OCI-LY1 (cell line): ENCODE data around the gene FBXO41.

Experiments
- EZH2 ChIP-seq: fragments of 200-600 bp; sonication (generic), shearing (Covaris generic); IDR thresholded peaks from 2 replicates; pipeline ENCODE4 v1.8.0; 2017; ENCODE audit warnings: borderline replicate concordance, mixed run types, mild to moderate bottlenecking, antibody characterized with exemption, low read length, moderate library complexity, mixed read lengths
- TF ChIP-seq, protein P1 (sequence below): fragments of 200-600 bp; sonication (generic), shearing (Covaris generic); IDR thresholded peaks from 2 replicates; pipeline ENCODE4 v1.5.1; 2017; ENCODE audit warnings: mild to moderate bottlenecking, antibody characterized with exemption, low read length, moderate library complexity, mixed read lengths

DNA sequence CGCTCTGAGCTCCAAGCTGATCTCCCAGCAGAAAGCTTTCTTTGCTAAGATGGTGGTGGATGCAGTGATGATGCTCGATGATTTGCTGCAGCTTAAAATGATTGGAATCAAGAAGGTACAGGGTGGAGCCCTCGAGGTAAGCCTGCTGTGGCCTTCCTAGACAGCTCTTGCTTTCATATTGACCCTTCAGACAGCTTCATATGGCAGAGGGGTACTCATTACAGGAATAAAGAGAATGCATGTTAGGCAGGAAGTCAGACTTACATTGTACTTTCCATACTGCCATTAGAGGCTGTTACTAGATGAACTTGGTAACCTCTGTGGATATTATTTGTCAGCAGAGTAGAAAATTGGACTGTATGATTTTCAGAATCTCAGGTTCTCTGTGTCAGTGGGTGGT, 39.7 kb downstream of the FBXO41 start:
- TF ChIP-seq, protein P1, sequence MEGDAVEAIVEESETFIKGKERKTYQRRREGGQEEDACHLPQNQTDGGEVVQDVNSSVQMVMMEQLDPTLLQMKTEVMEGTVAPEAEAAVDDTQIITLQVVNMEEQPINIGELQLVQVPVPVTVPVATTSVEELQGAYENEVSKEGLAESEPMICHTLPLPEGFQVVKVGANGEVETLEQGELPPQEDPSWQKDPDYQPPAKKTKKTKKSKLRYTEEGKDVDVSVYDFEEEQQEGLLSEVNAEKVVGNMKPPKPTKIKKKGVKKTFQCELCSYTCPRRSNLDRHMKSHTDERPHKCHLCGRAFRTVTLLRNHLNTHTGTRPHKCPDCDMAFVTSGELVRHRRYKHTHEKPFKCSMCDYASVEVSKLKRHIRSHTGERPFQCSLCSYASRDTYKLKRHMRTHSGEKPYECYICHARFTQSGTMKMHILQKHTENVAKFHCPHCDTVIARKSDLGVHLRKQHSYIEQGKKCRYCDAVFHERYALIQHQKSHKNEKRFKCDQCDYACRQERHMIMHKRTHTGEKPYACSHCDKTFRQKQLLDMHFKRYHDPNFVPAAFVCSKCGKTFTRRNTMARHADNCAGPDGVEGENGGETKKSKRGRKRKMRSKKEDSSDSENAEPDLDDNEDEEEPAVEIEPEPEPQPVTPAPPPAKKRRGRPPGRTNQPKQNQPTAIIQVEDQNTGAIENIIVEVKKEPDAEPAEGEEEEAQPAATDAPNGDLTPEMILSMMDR = no peak
- no peak for TF ChIP-seq EZH2
